Measurements from ENCODE around the gene CNOT6.

CNOT6 gene

GRCh38 chr5:180613814-180614188, 119.6 kb downstream of the CNOT6 start:
- in situ Hi-C loops (cut with MboI; ENCODE audit: low sequenced_read_pairs), result no loop called here

- in situ Hi-C loops (cut with MboI; ENCODE audit: low sequenced_read_pairs), result no loop called here
These were observed 124.3 kb downstream of the CNOT6 start for GRCh38 chr5:180618487-180618828.

GRCh38 chr5:180618829-180619562, 124.8 kb downstream of the CNOT6 start:
- in situ Hi-C loops (cut with MboI; ENCODE audit: low sequenced_read_pairs), result no loop called here

- in situ Hi-C loops (cut with MboI; ENCODE audit: low sequenced_read_pairs), result no loop called here
These were observed 125.4 kb downstream of the CNOT6 start for GRCh38 chr5:180619563-180619915.

GRCh38 chr5:180620014-180620413, 125.8 kb downstream of the CNOT6 start:
- in situ Hi-C loops (cut with MboI; ENCODE audit: low sequenced_read_pairs), result no loop called here

GRCh38 chr5:180621311-180621710, 127.1 kb downstream of the CNOT6 start:
- in situ Hi-C loops (cut with MboI; ENCODE audit: low sequenced_read_pairs), result no loop called here

- in situ Hi-C loops (cut with MboI; ENCODE audit: low sequenced_read_pairs), result no loop called here
These were observed 128.7 kb downstream of the CNOT6 start for GRCh38 chr5:180622910-180623309.

- in situ Hi-C loops (cut with MboI; ENCODE audit: low sequenced_read_pairs), result no loop called here
These were observed 129.2 kb downstream of the CNOT6 start for GRCh38 chr5:180623411-180623834.

- in situ Hi-C loops (cut with MboI; ENCODE audit: low sequenced_read_pairs), result no loop called here
These were observed 129.7 kb downstream of the CNOT6 start for GRCh38 chr5:180623844-180624243.

GRCh38 chr5:180624587-180624986, 130.4 kb downstream of the CNOT6 start:
- in situ Hi-C loops (cut with MboI; ENCODE audit: low sequenced_read_pairs), result no loop called here

- in situ Hi-C loops (cut with MboI; ENCODE audit: low sequenced_read_pairs), result no loop called here
These were observed 131.1 kb downstream of the CNOT6 start for GRCh38 chr5:180625125-180625790.

GRCh38 chr5:180625791-180626660, 131.8 kb downstream of the CNOT6 start:
- in situ Hi-C loops (cut with MboI; ENCODE audit: low sequenced_read_pairs), result no loop called here

- in situ Hi-C loops (cut with MboI; ENCODE audit: low sequenced_read_pairs), result no loop called here
These were observed 132.6 kb downstream of the CNOT6 start for GRCh38 chr5:180626661-180627385.

- in situ Hi-C loops (cut with MboI; ENCODE audit: low sequenced_read_pairs), result no loop called here
These were observed 133.4 kb downstream of the CNOT6 start for GRCh38 chr5:180627386-180628120.

Measured in HL-60/S4 treated with retinoic acid at 250 ng/mL for 4 days and 3 days (cell line).